ENCODE results near the gene CCDC33.

The CCDC33 gene

DNA sequence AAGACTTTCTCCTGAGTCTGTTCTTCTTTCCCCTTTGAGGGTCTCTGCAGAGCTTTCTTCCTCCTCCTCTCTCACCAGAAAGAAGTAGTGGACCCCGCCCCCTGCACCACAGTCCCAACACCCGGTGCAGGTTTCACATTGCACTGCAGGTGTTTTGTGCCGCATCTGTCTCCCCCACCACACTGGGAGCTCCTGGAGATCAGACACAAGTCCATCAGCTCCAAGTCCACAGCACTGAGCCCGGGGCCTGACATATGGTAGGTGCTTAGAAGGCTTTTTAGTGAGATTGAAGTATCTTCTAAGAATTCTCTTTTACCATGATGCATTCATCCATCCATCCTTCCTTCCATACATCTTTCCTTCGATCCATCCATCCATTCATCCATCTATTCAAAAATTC is 43.4 kb upstream of the CCDC33 start:
- H3K27me3 ChIP-seq (ENCODE audit: insufficient read depth, poor library complexity, severe bottlenecking): peaks cover 3% of the 10 kb centered on the region
- no peak overlapping the region for H3K4me3 ChIP-seq (replicated peaks; ENCODE audit: insufficient read depth, low read length)
- no peak overlapping the region for H3K27ac ChIP-seq (replicated peaks)
- TF ChIP-seq CTCF (IDR thresholded peaks at IDR 0.05; ENCODE audit: insufficient read depth, low read length) (no peak), GABPA (IDR thresholded peaks at IDR 0.05; ENCODE audit: low read depth) (no peak), SPI1 (IDR thresholded peaks at IDR 0.05; ENCODE audit: borderline replicate concordance, low read depth) (no peak), POLR2AphosphoS5 (IDR thresholded peaks at IDR 0.05; ENCODE audit: low read depth) (no peak), REST (IDR thresholded peaks at IDR 0.05; ENCODE audit: insufficient replicate concordance, low read depth) (no peak)
- no peak for DNase-seq (ENCODE audit: low read depth in 1 of 2, low spot score in 1 of 2)

- DNase-seq (ENCODE audit: low read depth in 1 of 2, low spot score in 1 of 2): no peak
- Histone ChIP-seq H3K4me3 (replicated peaks; ENCODE audit: insufficient read depth, low read length) (no peak overlapping the region), H3K27me3 (ENCODE audit: insufficient read depth, poor library complexity, severe bottlenecking) (peaks cover 3% of the 10 kb centered on the region), H3K27ac (replicated peaks) (no peak overlapping the region)
- TF ChIP-seq SPI1 (IDR thresholded peaks at IDR 0.05; ENCODE audit: borderline replicate concordance, low read depth) (no peak), REST (IDR thresholded peaks at IDR 0.05; ENCODE audit: insufficient replicate concordance, low read depth) (no peak), GABPA (IDR thresholded peaks at IDR 0.05; ENCODE audit: low read depth) (no peak), CTCF (IDR thresholded peaks at IDR 0.05; ENCODE audit: insufficient read depth, low read length) (no peak), POLR2AphosphoS5 (IDR thresholded peaks at IDR 0.05; ENCODE audit: low read depth) (no peak)
These were observed 42.8 kb upstream of the CCDC33 start for GRCh38 chr15:74193299-74193718.

- TF ChIP-seq CTCF (IDR thresholded peaks at IDR 0.05; ENCODE audit: insufficient read depth, low read length) (no peak), POLR2AphosphoS5 (IDR thresholded peaks at IDR 0.05; ENCODE audit: low read depth) (no peak), REST (IDR thresholded peaks at IDR 0.05; ENCODE audit: insufficient replicate concordance, low read depth) (no peak), SPI1 (IDR thresholded peaks at IDR 0.05; ENCODE audit: borderline replicate concordance, low read depth) (no peak), GABPA (IDR thresholded peaks at IDR 0.05; ENCODE audit: low read depth) (no peak)
- H3K4me3 ChIP-seq (replicated peaks; ENCODE audit: insufficient read depth, low read length): no peak overlapping the region
- H3K27ac ChIP-seq (replicated peaks): no peak overlapping the region
- H3K27me3 ChIP-seq (ENCODE audit: insufficient read depth, poor library complexity, severe bottlenecking): peaks cover 3% of the 10 kb centered on the region
- no peak for DNase-seq (ENCODE audit: low read depth in 1 of 2, low spot score in 1 of 2)
These were observed 42.2 kb upstream of the CCDC33 start for GRCh38 chr15:74193905-74194304.

Data from HL-60 (cell line).